ENCODE data around the gene IQCN. TPM values are rescaled to one million over a fixed set of nuclear protein-coding genes. Genes with fewer than 3 reads are reported as not detected.
"Not testable (repeated sequence)": the region's sequence is repeated elsewhere in the genome, so short reads cannot be mapped to it uniquely, and the experiment has no call there.

The IQCN gene
- total and polyA plus RNA-seq, 10 of the 15 experiments (the other 5 are each of a cell fraction or from before 2014, with no cell fraction given) = 0.01 to 0.54 (median 0.23) TPM; not detected in 3

- TF ChIP-seq CTCF (IDR thresholded peaks at IDR 0.05 in 2 of 3, conservative IDR thresholded peaks at IDR 0.05 in 1 of 3; ENCODE audit: control insufficient read depth in 2 of 3, extremely low read depth in 1 of 3, insufficient read depth in 1 of 3, low read depth in 3 of 3, low read length in 3 of 3) = no peak
- TF ChIP-seq PML (IDR thresholded peaks at IDR 0.05; ENCODE audit: low read length) = no peak
- no peak for TF ChIP-seq POU2F2 (IDR thresholded peaks at IDR 0.05; ENCODE audit: borderline replicate concordance, low read depth, low read length)
- no peak for TF ChIP-seq HDAC2 (IDR thresholded peaks at IDR 0.05)
- no peak for TF ChIP-seq CHD1 (IDR thresholded peaks at IDR 0.05; ENCODE audit: low read depth, low read length)
- TF ChIP-seq NFYB (IDR thresholded peaks at IDR 0.05; ENCODE audit: insufficient read depth, low read depth, low read length) = no peak
- TF ChIP-seq PAX8 (IDR thresholded peaks at IDR 0.05) = no peak
- TF ChIP-seq GATAD2B (conservative IDR thresholded peaks at IDR 0.05; ENCODE audit: low read depth) = no peak
- TF ChIP-seq E4F1 (IDR thresholded peaks at IDR 0.05; ENCODE audit: borderline replicate concordance, partially characterized antibody) = no peak
- TF ChIP-seq MLLT1 (IDR thresholded peaks at IDR 0.05) = no peak
- TF ChIP-seq JUNB (IDR thresholded peaks at IDR 0.05) = no peak
- no peak for TF ChIP-seq RBBP5 (conservative IDR thresholded peaks at IDR 0.05)
Measured at GRCh38 chr19:18211683-18212082, 62.6 kb downstream of the IQCN start (continued).

- intact Hi-C loops (cut with micrococcal nuclease; ENCODE audit: unreplicated experiment) = loop anchor here (5.0 to 10.0 kb wide), 2 partner anchors 117 to 205 kb away; partner anchors contain the start of gene SSBP4
- not testable (repeated sequence) for H3K4me3 ChIP-seq, ATAC-seq
Measured at GRCh38 chr19:18209912-18210311, 64.3 kb downstream of the IQCN start.

More at GRCh38 chr19:18209912-18210311, 64.3 kb downstream of the IQCN start:
- ChIA-PET POLR2A (interaction anchor here (0.5 to 1.0 kb wide), 4 partner anchors 15 to 60 kb away, joined by 3 to 7 read pairs (median 4); no protein-coding TSS in a partner anchor), CTCF (interaction anchor here (0.6 to 11.7 kb wide), 9 partner anchors 11 to 263 kb away, joined by 3 to 213 read pairs (median 3); a partner anchor contains a TSS), SMC1A (ENCODE audit: uncharacterized antibody, unreplicated experiment) (interaction anchor here (0.8 to 9.5 kb wide), 5 partner anchors 14 to 119 kb away, joined by 3 to 121 read pairs (median 4); a partner anchor contains a TSS), RAD21 (ENCODE audit: unreplicated experiment) (interaction anchor here (1.0 to 8.1 kb wide), 2 partner anchors 36 to 42 kb away, joined by 3 to 175 read pairs; a partner anchor contains a TSS)
- not testable (repeated sequence) for H3K79me2 ChIP-seq (ENCODE audit: control insufficient read depth, insufficient read depth, low read length); H3K9ac ChIP-seq (ENCODE audit: control insufficient read depth, insufficient read depth, low read length); H3K9me3 ChIP-seq (replicated peaks; ENCODE audit: control insufficient read depth, insufficient read depth, low read length); H2AFZ ChIP-seq (ENCODE audit: control insufficient read depth, low read depth, low read length); H3K4me1 ChIP-seq (ENCODE audit: control insufficient read depth, insufficient read depth, low read length); BruUV-seq (replicated peaks); H3K27me3 ChIP-seq (replicated peaks in 1 of 2; ENCODE audit: control insufficient read depth in 2 of 2, insufficient read depth in 2 of 2, low read length in 1 of 2); H3K4me2 ChIP-seq (ENCODE audit: control insufficient read depth, insufficient read depth); H4K20me1 ChIP-seq (ENCODE audit: control insufficient read depth, insufficient read depth); H3K27ac ChIP-seq (ENCODE audit: control insufficient read depth, insufficient read depth); DNase-seq (ENCODE audit: low read depth, low spot score); H3K36me3 ChIP-seq (ENCODE audit: control insufficient read depth in 2 of 2, insufficient read depth in 2 of 2, low read length in 1 of 2); FAIRE-seq
- 15% methylated on average over 5 of the region's 5 CpGs for WGBS (ENCODE audit: insufficient coverage, insufficient replicate concordance, low lambda C conversion rate, missing lambda C conversion rate)
- in situ Hi-C loops (cut with MboI) = loop anchor here (5.0 kb wide), 1 partner anchor 37 kb away; no protein-coding TSS in a partner anchor
